GM21717 (cell line): ENCODE data around the gene DBN1.
A peak's percentile ranks its signal among the peaks of the same experiment; 100 is the strongest.

Source experiments
- ATAC-seq: cut with Tn5 transposase; IDR thresholded peaks from one replicate; pipeline ENCODE4 v1.9.1; 2021; ENCODE audit warnings: mild to moderate bottlenecking, moderate library complexity; ENCODE audit not compliant: unreplicated experiment

Gene DBN1

DNA sequence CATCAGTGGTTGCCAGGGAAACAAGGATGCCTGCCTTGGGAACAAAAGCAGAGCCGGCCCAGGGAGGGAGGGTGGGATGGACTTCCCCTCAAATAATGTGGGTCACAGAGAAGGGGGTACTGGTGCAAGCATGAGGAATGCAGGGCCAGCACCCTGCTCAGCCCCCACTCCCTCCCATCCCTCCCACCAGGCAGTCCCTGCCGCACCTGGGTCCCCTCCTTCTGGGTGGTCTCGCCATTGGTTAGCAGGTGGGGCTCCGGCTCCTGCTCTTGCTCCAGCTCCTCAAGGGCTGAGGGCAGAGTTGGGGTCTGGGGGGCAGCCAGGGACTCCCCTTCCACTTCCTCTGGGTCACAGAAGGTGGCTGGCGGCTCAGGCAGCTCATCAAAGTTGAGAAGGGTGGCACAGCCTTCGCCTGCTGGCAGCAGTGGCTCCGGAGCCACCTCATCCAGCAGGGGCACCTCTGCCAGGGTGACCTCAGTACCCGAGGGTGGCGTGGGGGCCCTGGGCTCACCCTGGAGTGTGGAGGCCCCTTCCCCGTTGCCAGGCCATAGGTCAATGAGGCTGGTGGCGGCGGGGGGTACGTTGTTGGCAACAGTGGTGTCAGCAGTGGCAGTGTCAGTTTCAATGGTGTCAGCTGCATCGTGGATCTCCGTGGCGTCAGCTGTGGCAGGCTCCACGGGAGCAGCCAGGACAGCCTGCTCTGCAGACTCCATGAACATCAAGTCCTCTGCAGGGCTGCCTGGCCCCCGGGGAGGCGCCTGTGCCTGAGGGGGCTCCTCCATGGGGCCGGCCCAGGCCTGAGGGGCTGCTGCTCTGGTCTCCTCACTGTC is 15.4 kb downstream of the DBN1 start:
- ATAC-seq, result no peak

DNA sequence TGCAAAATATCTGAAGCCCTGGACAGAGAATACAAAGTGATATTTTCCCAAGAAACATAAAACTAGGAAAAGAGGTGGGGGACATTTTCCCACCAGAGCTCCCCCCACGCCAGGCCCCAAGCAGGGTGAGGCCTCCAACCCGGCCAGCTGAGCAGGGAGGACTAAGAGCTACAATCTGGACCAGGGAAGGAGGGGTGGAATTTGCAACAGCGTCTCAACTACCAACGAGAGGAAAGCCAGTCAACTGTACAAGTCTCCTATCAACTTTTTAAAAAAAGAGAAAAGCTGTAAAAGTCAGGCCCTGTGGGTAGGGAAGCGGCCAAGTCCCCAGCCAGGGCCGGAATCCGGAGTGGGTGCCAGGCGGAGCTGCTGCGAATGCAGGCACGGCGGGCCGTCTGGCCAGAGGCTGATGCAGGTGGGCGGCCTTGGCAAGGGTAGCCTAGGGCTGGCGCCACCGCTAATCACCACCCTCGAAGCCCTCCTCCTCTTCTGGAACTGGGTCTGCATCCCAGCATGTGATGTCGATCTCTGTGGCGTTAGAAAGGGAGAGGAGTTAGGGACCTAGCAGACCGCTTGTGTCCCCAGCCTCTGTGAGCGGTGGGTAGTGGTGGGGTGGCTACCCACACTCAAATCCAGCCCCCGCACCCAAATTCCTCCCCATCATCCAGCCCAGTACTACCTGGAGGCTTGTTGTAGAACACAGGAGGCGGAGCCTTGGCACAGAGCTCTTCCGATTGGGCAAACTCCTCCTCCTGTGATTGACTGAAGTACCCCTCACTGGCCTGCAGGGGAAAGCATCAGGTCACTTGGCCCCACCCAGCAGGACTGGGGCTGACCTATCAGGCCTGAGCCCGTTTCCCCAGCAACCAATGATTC is 16.2 kb downstream of the DBN1 start:
- ATAC-seq, result peak; percentile 37

DNA sequence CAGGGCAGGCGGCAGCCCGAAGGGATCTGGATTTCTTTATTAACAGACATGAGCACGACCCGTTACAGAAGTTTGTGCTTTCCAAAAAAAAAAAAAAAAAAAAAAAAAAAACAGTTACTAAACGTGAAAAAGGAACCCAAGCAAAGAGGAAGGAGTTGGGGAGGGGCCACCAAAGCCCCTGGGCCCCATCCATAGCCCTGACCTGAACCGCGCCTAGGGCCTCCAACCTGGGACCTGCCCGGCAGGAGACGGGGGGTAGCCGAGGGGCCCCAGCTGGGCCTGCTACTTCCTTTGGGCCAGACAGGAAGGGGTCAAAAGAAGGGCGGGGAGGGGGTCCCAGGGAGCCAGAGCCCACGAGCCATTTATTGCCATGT is 16.9 kb downstream of the DBN1 start:
- no peak for ATAC-seq

DNA sequence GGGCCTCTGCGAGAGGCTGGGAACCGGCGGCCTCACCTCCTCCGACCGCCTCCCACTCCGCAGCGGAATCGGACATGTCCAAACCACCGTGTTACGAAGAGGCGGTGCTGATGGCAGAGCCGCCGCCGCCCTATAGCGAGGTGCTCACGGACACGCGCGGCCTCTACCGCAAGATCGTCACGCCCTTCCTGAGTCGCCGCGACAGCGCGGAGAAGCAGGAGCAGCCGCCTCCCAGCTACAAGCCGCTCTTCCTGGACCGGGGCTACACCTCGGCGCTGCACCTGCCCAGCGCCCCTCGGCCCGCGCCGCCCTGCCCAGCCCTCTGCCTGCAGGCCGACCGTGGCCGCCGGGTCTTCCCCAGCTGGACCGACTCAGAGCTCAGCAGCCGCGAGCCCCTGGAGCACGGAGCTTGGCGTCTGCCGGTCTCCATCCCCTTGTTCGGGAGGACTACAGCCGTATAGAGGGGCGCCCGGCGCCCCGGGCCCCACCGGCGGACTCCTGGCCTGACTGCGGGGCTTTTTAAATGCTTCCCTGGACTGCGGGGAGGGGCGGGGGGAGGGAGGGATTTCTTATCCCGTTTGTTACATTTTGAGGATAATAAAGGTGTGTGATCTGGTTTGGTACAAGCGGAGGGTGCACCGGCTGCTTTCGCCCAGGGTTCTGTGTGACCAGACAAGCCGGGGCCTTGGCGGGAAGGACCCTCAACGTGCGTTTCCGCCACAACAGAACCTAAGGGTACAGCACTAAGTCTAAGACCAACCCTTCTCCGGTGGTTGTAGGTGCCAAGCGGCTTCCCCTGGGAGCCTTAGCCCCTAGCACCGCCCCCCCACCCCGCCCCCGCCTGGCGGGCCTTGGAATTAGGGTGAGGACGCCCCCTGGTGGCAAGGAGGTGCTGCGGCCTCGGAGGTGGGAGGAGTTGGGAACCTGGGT is 17.5 kb downstream of the DBN1 start:
- ATAC-seq, result peak; percentile 34

DNA sequence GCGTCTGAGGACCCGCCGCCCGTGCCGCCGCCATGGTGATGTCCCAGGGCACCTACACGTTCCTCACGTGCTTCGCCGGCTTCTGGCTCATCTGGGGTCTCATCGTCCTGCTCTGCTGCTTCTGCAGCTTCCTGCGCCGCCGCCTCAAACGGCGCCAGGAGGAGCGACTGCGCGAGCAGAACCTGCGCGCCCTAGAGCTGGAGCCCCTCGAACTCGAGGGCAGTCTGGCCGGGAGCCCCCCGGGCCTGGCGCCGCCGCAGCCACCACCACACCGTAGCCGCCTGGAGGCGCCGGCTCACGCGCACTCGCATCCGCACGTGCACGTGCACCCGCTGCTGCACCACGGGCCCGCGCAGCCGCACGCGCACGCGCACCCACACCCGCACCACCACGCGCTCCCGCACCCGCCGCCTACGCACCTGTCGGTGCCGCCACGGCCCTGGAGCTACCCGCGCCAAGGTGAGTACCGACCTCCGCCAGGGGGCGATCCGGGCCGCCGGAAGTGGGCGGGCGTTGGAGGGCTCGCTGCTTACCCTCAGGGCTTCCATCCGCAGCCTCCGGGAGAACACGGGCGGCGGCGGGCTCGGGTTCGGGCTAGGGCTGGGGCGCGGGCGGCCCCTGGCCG is 18.3 kb downstream of the DBN1 start:
- peak; percentile 40 for ATAC-seq

DNA sequence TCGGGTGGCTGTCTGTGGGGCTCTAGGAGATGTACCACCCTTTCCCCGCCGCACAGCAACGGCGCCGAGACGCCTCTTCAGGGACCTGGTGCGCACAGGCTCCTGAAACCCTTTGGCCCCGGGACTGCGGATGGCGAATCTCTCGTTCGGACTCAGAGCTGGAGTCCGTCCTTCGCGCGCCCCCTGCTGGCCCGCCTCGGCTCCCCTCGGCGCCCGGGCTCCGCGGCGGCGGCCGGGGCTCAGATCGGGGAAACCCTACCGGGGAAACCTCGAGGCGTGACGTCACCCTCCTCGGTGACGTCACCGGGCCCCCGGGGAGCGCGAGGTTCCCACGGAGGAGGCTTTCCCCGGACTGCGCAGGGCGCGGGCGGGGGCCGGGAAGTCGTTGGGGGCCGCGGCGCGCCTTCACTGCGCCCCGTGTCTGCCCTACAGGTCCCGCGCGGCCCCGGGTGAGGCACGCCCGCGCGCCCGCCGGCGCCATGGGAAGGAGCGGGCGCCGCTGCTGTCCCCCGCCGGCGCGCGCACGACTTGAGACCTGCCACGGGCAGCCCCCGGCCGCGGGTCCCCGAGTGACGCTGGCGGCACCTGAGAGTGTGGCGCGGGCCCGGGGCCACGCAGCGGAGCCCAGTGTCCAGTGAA is 18.9 kb downstream of the DBN1 start:
- ATAC-seq, result peak; percentile 41

DNA sequence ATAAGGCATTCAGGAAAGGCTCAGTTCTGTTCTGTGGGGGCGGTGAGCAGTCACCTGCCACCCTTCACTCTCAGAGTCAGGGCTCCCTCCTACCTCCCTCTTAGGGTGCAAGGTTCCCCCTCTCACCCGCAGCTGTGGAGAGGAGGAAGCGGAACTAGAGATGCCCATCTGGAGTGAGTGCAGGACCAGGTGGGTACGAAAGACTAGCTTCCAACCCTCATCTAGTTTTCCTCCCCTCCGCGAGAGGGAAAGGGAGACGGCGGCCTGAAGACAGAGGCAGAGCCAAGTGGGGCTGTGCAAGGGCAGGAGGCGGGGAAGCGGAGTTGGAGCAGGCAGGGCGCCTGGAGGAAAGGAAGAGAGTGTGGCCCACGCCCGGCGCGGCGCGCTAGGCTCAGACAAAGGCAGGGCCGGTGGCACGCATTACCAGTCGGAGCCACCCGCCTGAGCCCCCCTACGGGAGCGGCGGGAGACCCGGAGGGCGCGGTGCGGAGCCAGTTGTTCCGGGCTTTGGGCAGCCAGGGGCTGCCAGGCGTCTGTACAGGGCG is 19.5 kb downstream of the DBN1 start:
- ATAC-seq, result peak; percentile 2

DNA sequence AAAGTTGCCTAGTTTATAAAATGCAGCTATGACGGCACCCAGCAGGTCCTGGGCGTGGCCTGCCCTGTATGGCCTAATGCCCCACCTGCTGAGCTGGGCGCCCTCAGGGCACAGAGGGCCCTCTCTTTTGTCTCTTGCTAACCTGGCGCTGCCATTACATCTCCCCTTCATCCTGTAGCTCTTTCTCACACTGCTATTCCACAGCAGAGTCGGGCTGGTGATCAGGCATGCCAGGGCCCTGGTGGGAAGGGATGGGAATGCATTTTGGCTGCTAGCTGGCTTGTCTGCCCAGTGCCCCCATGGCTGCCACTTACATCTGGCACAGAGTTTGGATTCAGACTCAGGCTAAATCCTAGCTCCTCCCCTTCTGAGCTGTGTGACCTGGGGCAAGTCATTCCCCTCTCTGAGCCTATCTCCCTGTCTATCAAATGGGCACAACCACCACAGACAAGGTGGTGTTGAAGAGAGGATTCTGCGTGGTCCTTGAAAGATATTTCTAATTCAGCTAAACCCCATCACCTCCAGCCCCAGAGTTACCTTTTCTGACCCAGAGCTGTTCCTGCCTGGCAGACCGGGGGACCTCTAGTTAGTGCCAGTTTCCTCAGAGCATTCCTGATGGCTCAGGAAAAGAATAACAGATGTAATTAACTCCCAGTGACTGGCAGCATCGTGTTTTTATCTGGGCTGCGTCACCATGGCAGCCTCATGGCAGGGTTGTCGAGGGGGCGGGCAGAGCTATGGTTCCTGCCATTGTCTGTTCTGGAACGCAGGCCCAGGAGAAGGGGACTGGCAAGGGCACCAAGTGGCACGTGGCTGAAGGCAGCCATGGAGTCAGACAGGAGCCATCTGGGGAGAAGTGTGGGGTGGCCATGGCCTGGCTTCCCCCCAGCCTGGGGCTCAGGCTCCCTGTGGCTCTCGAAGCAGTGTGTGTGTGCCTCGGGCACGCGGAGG is 20.5 kb downstream of the DBN1 start:
- no peak for ATAC-seq

DNA sequence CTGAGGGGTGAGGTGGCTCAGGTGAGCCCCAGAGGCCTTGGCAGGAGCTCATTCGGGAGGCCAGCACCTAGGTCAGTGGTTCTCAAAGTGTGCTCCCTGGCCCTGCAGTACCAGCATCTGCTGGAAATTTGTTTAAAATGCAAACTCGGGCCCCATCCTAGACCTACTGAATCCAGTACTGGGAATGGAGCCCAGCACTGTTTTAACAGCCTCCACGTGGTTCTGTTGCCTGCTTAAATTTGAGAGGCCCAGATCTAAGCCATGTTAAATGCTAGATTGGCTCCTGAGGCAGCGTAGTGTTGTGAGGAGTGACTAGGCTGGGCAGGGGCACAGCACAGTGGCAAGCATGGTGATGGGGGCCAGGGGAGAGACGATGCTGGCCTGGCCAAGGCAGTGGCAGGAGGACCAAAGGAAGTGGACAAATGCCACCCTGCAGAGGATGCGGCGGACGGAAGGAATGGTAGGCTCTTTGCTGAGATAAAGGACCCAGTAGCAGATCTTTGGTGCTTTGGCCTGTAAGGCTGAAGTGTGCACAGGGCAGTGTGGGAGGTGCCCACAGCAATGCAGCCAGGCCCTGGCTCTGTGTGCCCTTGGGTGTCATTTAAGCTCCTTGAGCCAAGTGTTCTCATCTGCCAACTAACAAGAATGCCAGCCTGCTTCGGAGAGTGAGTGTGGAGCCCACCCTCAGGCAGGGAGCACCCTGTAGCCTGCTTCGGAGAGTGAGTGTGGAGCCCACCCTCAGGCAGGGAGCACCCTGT is 22.6 kb downstream of the DBN1 start:
- no peak for ATAC-seq

DNA sequence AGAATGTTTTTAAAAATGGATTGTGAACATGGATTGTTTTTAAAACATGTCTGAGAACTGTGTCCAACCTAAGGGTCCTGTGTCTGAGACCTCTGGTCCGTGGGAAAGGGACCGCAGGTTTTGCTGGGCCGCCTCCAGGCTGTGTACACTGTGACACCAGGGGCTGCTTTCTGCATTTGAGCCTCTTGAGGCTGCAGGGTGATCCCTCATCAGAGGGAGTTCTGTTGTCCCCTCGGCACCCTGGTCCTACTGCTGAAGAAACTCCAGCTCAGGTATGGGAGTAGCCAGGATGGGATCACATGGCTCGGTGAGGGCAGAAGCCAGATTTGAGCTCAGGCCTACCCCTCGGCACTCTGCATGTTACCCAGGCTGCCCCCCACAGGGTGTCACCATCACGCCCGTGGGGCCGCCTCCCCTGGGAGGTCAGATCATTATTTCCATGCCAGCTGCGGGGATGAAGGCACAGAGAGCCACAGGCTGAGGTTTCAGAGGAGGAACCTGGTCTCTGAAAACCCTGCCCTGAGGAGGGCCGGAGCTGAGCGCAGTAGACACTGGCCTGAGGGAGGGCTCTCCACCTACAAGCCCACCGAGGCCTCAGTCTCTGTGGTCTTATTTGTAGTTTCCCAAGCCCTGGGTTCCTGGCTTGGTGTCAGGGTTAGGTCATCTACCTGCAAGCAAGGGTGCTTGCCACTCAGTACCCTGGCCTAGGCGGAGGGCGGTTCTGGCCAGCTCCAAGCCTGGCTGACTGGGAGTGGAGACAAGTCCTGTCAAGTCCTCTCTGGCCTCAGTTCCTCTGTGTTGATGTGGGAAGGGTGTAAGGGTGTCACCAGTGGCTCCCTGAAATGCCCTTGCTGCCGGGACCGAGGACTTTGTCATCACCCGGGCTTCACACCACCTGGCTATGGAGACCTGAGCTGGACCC is 24.0 kb downstream of the DBN1 start:
- ATAC-seq, result no peak

DNA sequence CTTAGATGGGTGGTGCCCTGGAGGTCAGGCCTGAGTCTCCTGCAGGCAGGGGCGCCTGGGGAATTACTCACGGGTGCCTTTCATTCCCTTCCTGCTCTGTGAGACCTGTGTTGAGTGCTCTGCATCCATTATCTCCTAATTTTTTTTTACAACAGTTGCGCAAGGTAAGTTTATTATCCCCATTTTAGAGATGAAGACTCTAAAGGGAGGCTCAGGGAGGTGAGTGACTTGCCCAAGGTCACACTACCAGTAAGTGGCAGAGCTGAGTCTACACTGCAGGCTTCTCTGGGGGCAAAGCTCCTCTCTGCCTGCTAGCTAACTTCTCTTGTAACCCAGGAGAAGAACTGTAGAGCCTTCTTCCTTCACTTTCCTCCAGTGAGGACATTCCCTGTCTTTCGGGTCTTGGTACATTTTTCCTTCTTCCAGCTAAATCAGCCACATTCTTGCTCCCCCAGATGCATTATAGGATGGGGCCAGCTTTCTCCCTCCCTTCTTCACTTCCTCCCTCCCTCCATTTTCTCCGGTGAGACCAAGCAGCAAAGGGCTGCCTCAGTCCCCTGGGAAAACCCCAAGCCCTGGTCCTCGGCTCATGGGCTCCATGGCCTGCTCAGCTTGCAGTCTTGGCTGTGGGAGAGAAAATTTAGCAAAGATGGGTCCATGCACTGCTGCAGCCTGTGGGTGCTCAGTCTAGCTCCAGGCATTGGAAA is 25.0 kb downstream of the DBN1 start:
- no peak for ATAC-seq

DNA sequence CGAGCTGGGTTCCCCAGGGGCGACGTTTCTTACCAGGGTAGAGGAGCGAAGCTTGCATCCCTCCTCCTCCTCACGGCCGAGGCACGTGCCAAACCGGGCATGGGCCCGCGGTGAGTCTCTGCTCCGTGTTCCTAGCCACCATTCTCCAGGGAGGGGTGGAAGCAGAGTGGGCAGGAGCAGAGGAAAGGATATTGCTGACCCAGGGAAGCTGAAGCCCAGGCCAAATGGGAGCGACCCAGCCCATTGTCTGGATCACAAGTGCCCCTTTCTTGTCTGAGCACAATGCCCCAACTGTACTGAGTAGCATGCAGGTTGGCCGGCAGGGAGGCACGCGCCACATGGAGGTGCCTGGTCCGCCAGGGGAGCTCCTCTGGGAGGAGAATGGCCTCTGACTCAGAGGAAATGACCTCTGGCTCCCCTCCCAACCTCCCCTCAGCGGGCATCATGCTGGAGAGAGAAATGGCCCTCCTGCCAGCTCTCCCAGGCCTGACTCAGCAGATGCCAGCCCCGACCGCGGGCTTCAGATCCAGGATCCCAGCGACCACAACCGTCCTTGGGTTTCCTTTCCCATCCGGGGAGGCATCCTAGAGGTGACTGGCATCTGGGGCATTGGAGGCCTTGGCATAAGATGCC is 25.7 kb downstream of the DBN1 start:
- no peak for ATAC-seq

DNA sequence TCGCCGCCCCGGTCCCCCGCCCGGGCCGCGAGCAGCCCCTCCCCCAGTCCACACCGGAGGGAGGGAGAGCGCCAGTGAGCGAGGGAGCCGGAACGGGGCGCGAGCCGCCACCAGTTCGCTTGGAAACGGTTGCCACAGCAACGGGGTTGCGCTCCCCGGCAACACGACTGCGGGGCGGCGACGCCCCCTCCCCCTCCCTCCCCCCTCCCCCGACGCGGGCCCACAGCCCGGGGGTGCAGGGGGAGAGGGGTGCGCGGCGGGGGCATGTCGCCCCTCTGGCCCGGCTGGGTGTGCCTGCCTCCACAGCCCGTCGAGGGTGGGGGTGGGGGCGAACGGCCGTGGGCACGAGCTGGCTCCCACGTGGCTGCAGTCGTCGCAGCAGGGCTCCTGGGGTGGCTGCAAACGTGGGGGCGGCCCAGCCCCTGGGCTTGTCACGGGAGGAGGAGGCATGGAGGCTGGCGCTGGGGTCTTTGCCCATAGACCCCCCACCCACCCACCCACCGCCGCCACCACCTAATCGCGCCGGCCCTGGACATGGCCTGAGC is 26.3 kb downstream of the DBN1 start:
- peak; percentile 33 for ATAC-seq

DNA sequence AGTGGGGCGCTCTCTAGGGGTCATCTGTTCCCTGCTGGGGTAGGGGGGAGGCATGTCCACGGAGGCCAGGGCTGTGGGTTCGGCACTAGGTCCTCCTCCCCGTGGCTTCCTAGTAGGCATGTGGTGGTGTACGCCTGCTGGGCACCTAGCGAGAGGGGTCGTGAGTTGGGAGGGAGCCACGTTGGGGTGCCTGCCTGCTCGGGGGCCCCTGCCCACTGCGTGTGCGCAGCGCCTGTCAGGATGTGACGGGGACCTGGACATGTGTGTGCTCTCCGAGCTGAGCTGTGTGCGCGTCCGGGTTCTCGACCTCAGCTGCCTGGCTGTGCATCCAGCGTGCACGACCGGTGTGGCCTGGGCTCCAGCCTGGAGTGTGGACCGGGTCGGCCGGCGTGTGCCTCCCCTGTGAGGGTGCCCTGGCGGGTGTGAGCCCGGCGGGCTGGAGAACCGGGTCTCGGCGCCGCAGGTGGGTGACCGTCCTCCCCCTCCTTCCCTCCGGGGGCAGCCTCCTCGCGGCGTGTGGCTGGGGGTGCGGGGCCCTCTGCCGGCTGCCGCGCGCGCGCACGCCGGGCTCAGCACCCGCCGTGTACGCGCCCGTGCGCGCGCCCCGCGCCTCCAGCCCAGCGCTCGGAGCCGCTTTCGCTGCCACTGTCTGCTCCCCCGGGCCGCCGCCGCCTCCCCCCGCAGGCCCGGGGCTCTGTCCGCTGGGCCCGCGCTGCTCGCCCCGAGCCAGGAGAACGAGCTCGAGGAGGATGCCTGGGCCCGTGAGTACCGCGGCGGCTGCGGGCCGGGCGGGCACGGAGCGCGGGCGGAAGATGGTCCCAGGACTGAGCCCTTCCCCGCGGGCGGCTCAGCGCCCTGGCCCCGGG is 27.0 kb downstream of the DBN1 start, which contains the start of gene PRR7:
Gene PRR7 (plus strand): TSS at position 615 of the 866 bp plus-strand sequence. CDS start 8,254 bp downstream, outside the sequence.
- peak; percentile 41 for ATAC-seq

DNA sequence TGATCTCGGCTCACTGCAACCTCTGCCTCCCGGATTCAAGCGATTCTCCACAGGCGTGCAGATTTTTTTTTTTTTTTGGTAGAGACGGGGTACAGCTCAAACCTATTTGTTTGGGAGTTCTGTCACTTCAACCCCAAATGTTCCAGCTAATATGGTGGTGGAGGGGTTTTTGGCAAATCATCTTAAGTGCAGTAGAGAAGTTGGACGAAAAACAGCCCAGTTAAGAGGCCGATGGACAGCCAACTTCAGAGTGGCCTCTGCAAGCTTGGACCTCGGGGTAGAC is 27.6 kb downstream of the DBN1 start:
- no peak for ATAC-seq
